Tibial nerve (tissue), 4 donors: ENCODE results near the gene WBP11. TPM values are rescaled to one million over a fixed set of nuclear protein-coding genes. Genes with fewer than 3 reads are reported as not detected.

Experiments
- DNase-seq, 2 donors: peaks; one replicate each; pipeline ENCODE4 v3.0.0-alpha.2; 2019; ENCODE audit warnings: low spot score in 2 of 2
- H3K27ac ChIP-seq, 4 donors: fragments of 200-600 bp; sonication (generic) in 3 of 4; one replicate each; pipeline ENCODE4 v1.5.1; 2017 to 2019; ENCODE audit warnings: mild to moderate bottlenecking in 1 of 4
- H3K27me3 ChIP-seq, 2 donors: fragments of 200-600 bp; sonication (generic) in 1 of 2; one replicate each; pipeline versions ENCODE4 v1.5.1 to v1.6.0; 2017 to 2019
- H3K36me3 ChIP-seq, 3 donors: fragments of 200-600 bp; sonication (generic); one replicate each; pipeline ENCODE4 v1.5.1; 2018 to 2019
- H3K4me1 ChIP-seq, 4 donors: fragments of 200-600 bp; sonication (generic) in 3 of 4; one replicate each; pipeline ENCODE4 v1.5.1; 2017 to 2019
- H3K4me3 ChIP-seq, 4 donors: fragments of 200-600 bp; sonication (generic) in 3 of 4; one replicate each; pipeline ENCODE4 v1.5.1; 2017 to 2019; ENCODE audit warnings: mild to moderate bottlenecking in 1 of 4, moderate library complexity in 1 of 4
- H3K9me3 ChIP-seq, 4 donors: fragments of 200-600 bp; sonication (generic) in 3 of 4; one replicate each; pipeline ENCODE4 v1.5.1; 2017 to 2019
- EP300 ChIP-seq, 2 donors: sonication (generic); formaldehyde crosslinking; IDR thresholded peaks; one replicate each; pipeline ENCODE4 v1.6.1; 2017; ENCODE audit warnings: antibody characterized with exemption in 2 of 2, mild to moderate bottlenecking in 1 of 2
- POLR2A ChIP-seq, 2 donors: fragments of 450-650 bp; IDR thresholded peaks; one replicate each; pipeline ENCODE4 v1.6.1; 2017; ENCODE audit warnings: antibody characterized with exemption in 2 of 2, mild to moderate bottlenecking in 2 of 2, moderate library complexity in 2 of 2
- WGBS, 2 donors: methylation state at CpG; one replicate each; pipeline ENCODE4 v1.1.5; 2018; 5-methylcytosine and 5-hydroxymethylcytosine counted together
- total RNA-seq, 4 donors: library from RNA; depleted of rRNA; stranded (reverse); fragments of >200 nt; gene quantifications; one replicate each; pipeline ENCODE4 v1.1.0, GENCODE V29; 2016
- TF ChIP-seq, protein P1 (sequence below), 5 experiments: fragments of 200-600 bp in 3 of 5; fragments of 450-650 bp in 2 of 5; sonication (generic) in 3 of 5; IDR thresholded peaks; one replicate each; pipeline ENCODE4 v1.5.1; 2016 to 2019; ENCODE audit warnings: antibody characterized with exemption in 5 of 5, mild to moderate bottlenecking in 3 of 5, moderate library complexity in 2 of 5

The WBP11 gene
- total RNA-seq, 4 donors from 2014 or later, result 11.7 to 22.6 (median 19.2) TPM

DNA sequence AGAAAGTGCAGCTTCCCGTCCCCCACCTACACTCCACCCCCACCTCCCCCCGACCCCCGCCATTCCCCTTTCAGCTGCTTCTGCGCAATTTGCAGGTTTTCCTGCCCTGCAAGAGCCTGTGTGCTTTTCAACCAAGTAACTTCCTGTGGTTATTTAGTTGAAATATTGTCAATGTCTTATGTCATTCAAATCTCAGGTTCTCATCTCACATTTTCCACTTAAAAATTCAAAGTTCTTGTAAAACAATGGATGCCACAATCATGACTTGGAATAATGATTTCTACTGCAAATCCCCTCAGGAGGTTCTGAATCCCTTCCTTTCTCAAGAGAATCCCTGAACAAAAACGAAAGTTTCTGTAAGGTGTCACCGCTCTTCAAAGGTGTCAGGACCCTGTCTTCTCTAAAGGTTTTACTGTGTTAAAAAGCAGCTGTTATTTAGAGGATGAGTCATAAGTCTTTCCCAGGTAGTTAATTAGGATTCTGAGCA, 31.6 kb downstream of the WBP11 start:
- peak overlapping the region; percentile 48 to 96 (median 94) for H3K27ac ChIP-seq
- H3K36me3 ChIP-seq, result peaks cover 0 to under 1% (median 0%) of the 10 kb centered on the region in 3 donors
- no peak for DNase-seq
- no peaks in the 10 kb centered on the region for H3K27me3 ChIP-seq
- H3K9me3 ChIP-seq, result no peaks in the 10 kb centered on the region
- WGBS, 2 donors, result 24 to 25% methylated on average over 6 of the region's 6 CpGs
- peak overlapping the region; percentile 78 to 90 (median 81) for H3K4me3 ChIP-seq
- peaks cover 0 to 49% (median 16%) of the 10 kb centered on the region in 4 donors for H3K4me1 ChIP-seq
- TF ChIP-seq POLR2A (IDR thresholded peaks at IDR 0.05), result no peak

DNA sequence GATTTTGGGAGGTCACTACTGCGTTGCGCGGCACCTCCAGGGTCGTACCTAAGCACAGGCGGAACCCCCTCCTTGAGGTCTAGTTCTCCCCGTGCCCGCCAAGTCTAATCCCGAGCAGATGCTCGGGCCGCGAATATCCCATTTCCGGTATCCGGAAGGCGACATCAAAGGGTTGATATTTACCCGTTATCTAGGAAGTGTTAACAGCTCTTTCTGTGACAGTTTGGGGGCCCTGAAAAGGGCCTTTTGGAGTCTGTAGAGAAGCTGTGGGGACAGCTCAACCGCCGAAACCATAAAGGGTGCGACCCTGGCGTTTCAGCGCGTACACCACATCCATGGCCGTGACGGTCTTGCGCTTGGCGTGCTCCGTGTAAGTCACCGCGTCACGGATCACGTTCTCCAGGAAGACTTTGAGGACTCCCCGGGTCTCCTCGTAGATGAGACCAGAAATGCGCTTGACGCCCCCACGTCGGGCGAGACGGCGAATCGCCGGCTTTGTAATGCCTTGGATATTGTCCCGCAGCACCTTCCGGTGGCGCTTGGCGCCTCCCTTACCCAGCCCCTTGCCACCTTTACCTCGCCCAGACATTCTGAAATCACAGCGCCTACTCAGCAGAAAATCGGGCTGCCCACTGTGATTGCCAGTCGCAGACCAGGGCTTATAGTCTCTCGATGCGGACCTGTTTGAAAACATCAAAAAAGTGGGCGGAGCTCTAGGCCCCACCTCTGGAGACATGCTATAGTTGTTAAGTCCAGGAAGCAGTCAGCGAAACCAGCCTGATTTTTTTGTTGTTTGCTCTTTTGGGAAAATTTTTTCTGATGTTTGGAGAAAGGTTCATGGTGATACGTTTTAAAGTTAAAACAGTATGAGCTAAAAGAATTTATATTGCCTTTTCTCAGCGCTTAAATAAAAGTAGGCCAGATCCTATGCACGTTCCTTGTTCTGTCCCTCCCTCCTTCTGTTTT, 32.5 kb downstream of the WBP11 start:
- DNase-seq, result peak; percentile 97 to 100
- Histone ChIP-seq H3K9me3 (peaks cover 0 to 3% (median 0%) of the 10 kb centered on the region in 4 donors), H3K4me3 (peak overlapping the region; percentile 78 to 90 (median 81)), H3K36me3 (peaks cover 0 to 10% (median 0%) of the 10 kb centered on the region in 3 donors), H3K4me1 (peaks cover 0 to 42% (median 13%) of the 10 kb centered on the region in 4 donors), H3K27ac (peak overlapping the region; percentile 83 to 96 (median 94)), H3K27me3 (no peaks in the 10 kb centered on the region)
- WGBS, 2 donors, result 0 to 1% methylated on average over 35 to 49 of the region's 56 CpGs
- TF ChIP-seq, protein P1, sequence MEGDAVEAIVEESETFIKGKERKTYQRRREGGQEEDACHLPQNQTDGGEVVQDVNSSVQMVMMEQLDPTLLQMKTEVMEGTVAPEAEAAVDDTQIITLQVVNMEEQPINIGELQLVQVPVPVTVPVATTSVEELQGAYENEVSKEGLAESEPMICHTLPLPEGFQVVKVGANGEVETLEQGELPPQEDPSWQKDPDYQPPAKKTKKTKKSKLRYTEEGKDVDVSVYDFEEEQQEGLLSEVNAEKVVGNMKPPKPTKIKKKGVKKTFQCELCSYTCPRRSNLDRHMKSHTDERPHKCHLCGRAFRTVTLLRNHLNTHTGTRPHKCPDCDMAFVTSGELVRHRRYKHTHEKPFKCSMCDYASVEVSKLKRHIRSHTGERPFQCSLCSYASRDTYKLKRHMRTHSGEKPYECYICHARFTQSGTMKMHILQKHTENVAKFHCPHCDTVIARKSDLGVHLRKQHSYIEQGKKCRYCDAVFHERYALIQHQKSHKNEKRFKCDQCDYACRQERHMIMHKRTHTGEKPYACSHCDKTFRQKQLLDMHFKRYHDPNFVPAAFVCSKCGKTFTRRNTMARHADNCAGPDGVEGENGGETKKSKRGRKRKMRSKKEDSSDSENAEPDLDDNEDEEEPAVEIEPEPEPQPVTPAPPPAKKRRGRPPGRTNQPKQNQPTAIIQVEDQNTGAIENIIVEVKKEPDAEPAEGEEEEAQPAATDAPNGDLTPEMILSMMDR (IDR thresholded peaks at IDR 0.05), result peak in 2 of 5 experiments; percentile 12 to 21
- TF ChIP-seq EP300 (IDR thresholded peaks at IDR 0.05) (peak; percentile 83 to 100), POLR2A (IDR thresholded peaks at IDR 0.05) (peak; percentile 90 to 92)

DNA sequence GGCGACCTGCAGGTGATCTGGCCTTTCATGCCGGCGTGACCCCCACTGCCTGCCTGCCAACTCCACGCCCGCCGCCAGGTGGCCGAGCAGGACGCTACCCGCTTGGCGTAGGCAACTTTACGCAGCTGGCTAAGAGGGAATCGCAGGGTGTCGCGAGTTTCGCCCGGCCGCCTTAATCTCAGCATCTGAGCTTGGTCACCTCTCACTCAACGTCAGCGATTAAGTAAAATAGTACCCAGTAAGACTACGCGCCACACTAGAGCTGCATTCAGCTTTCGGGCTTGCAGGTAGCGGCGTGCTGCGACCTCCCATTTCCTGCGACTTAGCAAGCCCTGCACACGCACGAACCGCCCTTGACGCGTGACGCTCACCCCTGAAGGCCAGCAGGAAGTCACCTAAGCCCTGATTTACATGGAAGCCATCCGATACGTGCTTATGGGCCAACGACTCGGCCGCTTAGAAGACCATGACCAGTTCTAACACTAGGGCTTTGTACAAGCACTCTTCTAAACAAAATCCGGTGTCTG, 33.2 kb downstream of the WBP11 start:
- H3K27me3 ChIP-seq, result no peaks in the 10 kb centered on the region
- DNase-seq, result peak; percentile 60 to 72
- peaks cover 0 to 39% (median 12%) of the 10 kb centered on the region in 4 donors for H3K4me1 ChIP-seq
- peaks cover 0 to 18% (median 0%) of the 10 kb centered on the region in 3 donors for H3K36me3 ChIP-seq
- H3K9me3 ChIP-seq, result peaks cover 0 to 10% (median 0%) of the 10 kb centered on the region in 4 donors
- WGBS, 2 donors, result 0 to 1% methylated on average over 28 to 33 of the region's 38 CpGs
- peak overlapping the region; percentile 83 to 96 (median 94) for H3K27ac ChIP-seq
- peak overlapping the region; percentile 78 to 90 (median 81) for H3K4me3 ChIP-seq
- TF ChIP-seq EP300 (IDR thresholded peaks at IDR 0.05) (peak in 1 of 2 donors; percentile 56), POLR2A (IDR thresholded peaks at IDR 0.05) (peak in 1 of 2 donors; percentile 49)
- TF ChIP-seq, protein P1 (IDR thresholded peaks at IDR 0.05), result peak; percentile 77 to 96 (median 84)

DNA sequence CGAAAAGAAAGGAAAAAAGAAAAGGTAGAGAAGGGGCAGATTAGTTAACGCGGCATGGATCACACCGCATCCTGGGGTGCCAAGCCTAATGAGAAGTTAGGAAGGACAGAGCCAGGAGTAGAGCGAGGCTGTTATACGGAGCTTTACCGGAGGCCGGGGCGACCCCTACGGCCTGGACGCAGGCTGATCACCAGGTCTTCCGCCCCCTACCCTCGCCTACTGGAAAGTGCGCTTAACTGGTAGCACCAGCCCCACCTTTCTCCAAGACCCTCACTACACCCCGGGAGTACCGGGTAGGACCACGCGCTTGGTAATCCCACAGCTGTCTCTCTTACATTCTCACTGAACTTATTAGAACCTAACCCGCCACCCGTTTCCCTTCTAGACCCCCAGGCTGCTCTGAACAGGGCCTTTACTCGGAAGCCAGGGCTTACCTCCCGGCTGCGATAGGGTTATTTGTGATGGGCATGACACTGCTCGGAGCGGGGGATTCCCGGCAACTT, 33.8 kb downstream of the WBP11 start:
- WGBS, 2 donors, result 1 to 3% methylated on average over 26 of the region's 26 CpGs
- Histone ChIP-seq H3K27ac (peak overlapping the region; percentile 83 to 96 (median 94)), H3K4me3 (peak overlapping the region; percentile 78 to 90 (median 81)), H3K36me3 (peaks cover 0 to 19% (median 0%) of the 10 kb centered on the region in 3 donors), H3K27me3 (no peaks in the 10 kb centered on the region), H3K9me3 (peaks cover 0 to 10% (median 0%) of the 10 kb centered on the region in 4 donors), H3K4me1 (peaks cover 0 to 39% (median 12%) of the 10 kb centered on the region in 4 donors)
- DNase-seq, result peak in 1 of 2 donors; percentile 12
- TF ChIP-seq EP300 (IDR thresholded peaks at IDR 0.05), result no peak
- TF ChIP-seq, protein P1 (IDR thresholded peaks at IDR 0.05), result no peak
- no peak for TF ChIP-seq POLR2A (IDR thresholded peaks at IDR 0.05)

DNA sequence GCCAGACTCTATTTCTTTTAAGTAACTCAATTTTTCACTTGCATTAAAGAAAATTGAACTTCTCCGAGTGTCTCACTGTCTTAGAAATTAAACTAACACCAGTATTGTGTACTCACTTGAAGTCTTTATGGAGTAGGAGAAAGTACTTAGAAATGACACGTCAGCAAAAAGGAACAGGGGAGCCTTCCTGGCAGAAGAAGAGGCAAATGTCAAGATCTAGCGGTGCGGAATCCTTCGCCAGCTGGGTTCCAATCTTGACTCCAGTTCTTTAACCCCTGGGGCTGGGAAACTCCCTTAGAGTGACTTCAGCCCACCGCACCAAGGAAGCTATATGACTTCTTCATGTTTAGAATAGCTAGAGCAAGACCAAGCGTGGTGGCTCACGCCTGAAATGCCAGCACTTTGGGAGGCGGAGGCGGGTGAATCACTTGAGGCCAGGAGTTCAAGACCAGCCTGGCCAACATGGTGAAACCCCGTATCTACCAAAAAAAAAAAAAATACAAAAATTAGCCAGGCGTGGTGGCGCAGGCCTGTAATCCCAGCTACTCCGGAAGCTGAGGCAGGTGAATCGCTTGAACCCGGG, 34.4 kb downstream of the WBP11 start:
- Histone ChIP-seq H3K27me3 (no peaks in the 10 kb centered on the region), H3K4me3 (peak overlapping the region; percentile 78 to 90 (median 81)), H3K4me1 (peaks cover 0 to 39% (median 12%) of the 10 kb centered on the region in 4 donors), H3K27ac (peak overlapping the region; percentile 83 to 96 (median 94)), H3K9me3 (peaks cover 0 to 10% (median 0%) of the 10 kb centered on the region in 4 donors), H3K36me3 (peaks cover 0 to 19% (median 0%) of the 10 kb centered on the region in 3 donors)
- WGBS, 2 donors, result 31 to 63% methylated on average over 15 to 16 of the region's 16 CpGs
- peak in 1 of 2 donors; percentile 7 for DNase-seq
- TF ChIP-seq POLR2A (IDR thresholded peaks at IDR 0.05) (no peak), EP300 (IDR thresholded peaks at IDR 0.05) (no peak)
- TF ChIP-seq, protein P1 (IDR thresholded peaks at IDR 0.05), result no peak
